HepG2 (cell line): Measurements from ENCODE around the gene C9orf85. TPM values are rescaled to one million over a fixed set of nuclear protein-coding genes. Genes with fewer than 3 reads are reported as not detected.
A peak's percentile ranks its signal among the peaks of the same experiment; 100 is the strongest.

Experiments used
- EHMT2 ChIP-seq: fragments of 200-600 bp; sonication (generic); IDR thresholded peaks from 2 replicates; pipeline ENCODE4 v1.7.0; 2017; ENCODE audit warnings: antibody characterized with exemption, low read depth, low read length, borderline replicate concordance
- FOXA1 ChIP-seq, 2 experiments: fragments of 450-650 bp in 1 of 2; sonication (generic) in 1 of 2; formaldehyde crosslinking in 1 of 2; IDR thresholded peaks; 2 replicates each; pipeline versions ENCODE4 v1.4.0 to v1.6.1; 2016 to 2020; ENCODE audit warnings: missing genetic modification reagents in 1 of 2
- FOXJ3 ChIP-seq: sonication (generic); formaldehyde crosslinking; IDR thresholded peaks from 2 replicates; pipeline ENCODE4 v1.4.0; 2020; ENCODE audit warnings: missing genetic modification reagents, mild to moderate bottlenecking, borderline replicate concordance
- HNF4A ChIP-seq: sonication (generic); formaldehyde crosslinking; IDR thresholded peaks from 2 replicates; pipeline ENCODE4 v1.4.0; 2020; ENCODE audit warnings: missing genetic modification reagents
- NFE2L1 ChIP-seq: sonication (generic); formaldehyde crosslinking; IDR thresholded peaks from 2 replicates; pipeline ENCODE4 v1.4.0; 2020; ENCODE audit warnings: missing genetic modification reagents, mild to moderate bottlenecking, borderline replicate concordance
- SALL1 ChIP-seq: sonication (generic); formaldehyde crosslinking; IDR thresholded peaks from 2 replicates; pipeline ENCODE4 v1.8.0; 2022; ENCODE audit warnings: mild to moderate bottlenecking, missing genetic modification reagents
- SOX13 ChIP-seq, 3 experiments: fragments of 450-650 bp in 1 of 3; sonication (generic) in 1 of 3; formaldehyde crosslinking in 1 of 3; IDR thresholded peaks in 2 of 3; conservative IDR thresholded peaks in 1 of 3; 2 replicates each; pipeline versions ENCODE4 v1.5.0 to v1.6.1; 2016 to 2020; ENCODE audit warnings: antibody characterized with exemption in 1 of 3, mild to moderate bottlenecking in 1 of 3, missing compliant biosample characterization in 1 of 3, missing genetic modification reagents in 1 of 3, moderate library complexity in 1 of 3
- polyA plus RNA-seq, 8 experiments: library from polyadenylated mRNA; depleted of rRNA in 3 of 8; stranded (reverse) in 7 of 8; unstranded in 1 of 8; fragments of >200 nt; fragmentation: Illumina TruSeq in 4 of 8; extraction: Trizol in 4 of 8; gene quantifications; 2 replicates each; pipeline versions ENCODE4 v1.2.1 to v1.2.3, GENCODE V29; 2011 to 2016; ENCODE audit warnings: low read depth in 4 of 8, missing spikeins in 1 of 8, mixed read lengths in 1 of 8; ENCODE audit not compliant: insufficient read depth in 1 of 8
- total RNA-seq, 5 experiments: library from RNA; depleted of rRNA; stranded (reverse); fragments of >200 nt; fragmentation: Illumina TruSeq; extraction: Trizol; gene quantifications; 2 replicates each; pipeline ENCODE4 v1.2.3, GENCODE V29; 2016; ENCODE audit warnings: low read depth in 1 of 5
- TF ChIP-seq, protein P1 (sequence below): IDR thresholded peaks from 2 replicates; pipeline ENCODE4 v1.4.0; 2020; ENCODE audit warnings: mild to moderate bottlenecking, missing genetic modification reagents
- TF ChIP-seq, protein P2 (sequence below): IDR thresholded peaks from 2 replicates; pipeline ENCODE4 v1.6.1; 2016
- TF ChIP-seq, protein P3 (sequence below): sonication (generic); formaldehyde crosslinking; conservative IDR thresholded peaks from 2 replicates; pipeline ENCODE4 v1.4.0; 2020; ENCODE audit warnings: mild to moderate bottlenecking, missing genetic modification reagents, moderate library complexity
- TF ChIP-seq, protein P4 (sequence below): IDR thresholded peaks from 2 replicates; pipeline ENCODE4 v1.6.1; 2016

The C9orf85 gene
- total and polyA plus RNA-seq, 2 of the 13 experiments (the other 11 are each of a cell fraction or from before 2014, with no cell fraction given), result 9.9 to 13.9 TPM

DNA sequence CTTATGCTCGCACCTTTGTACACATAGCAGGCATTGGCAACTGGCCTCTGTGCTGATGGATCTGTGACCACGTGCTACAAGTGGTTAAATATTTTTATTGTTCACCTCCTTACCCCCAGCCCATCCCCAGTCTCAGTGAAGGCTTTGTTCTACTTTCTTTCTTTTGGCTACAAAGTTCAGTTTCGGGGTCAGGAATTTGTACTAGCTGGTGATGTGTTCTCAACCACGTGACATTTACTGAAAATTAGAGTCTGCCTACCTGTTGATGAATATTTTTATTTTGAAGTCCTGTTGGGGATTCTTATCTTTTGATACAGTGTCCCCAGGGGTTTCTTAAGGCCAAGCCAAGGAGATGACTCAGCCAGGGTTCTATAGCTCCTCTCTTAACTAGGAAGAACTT, 101.2 kb downstream of the C9orf85 start (continued):
- TF ChIP-seq, protein P1, sequence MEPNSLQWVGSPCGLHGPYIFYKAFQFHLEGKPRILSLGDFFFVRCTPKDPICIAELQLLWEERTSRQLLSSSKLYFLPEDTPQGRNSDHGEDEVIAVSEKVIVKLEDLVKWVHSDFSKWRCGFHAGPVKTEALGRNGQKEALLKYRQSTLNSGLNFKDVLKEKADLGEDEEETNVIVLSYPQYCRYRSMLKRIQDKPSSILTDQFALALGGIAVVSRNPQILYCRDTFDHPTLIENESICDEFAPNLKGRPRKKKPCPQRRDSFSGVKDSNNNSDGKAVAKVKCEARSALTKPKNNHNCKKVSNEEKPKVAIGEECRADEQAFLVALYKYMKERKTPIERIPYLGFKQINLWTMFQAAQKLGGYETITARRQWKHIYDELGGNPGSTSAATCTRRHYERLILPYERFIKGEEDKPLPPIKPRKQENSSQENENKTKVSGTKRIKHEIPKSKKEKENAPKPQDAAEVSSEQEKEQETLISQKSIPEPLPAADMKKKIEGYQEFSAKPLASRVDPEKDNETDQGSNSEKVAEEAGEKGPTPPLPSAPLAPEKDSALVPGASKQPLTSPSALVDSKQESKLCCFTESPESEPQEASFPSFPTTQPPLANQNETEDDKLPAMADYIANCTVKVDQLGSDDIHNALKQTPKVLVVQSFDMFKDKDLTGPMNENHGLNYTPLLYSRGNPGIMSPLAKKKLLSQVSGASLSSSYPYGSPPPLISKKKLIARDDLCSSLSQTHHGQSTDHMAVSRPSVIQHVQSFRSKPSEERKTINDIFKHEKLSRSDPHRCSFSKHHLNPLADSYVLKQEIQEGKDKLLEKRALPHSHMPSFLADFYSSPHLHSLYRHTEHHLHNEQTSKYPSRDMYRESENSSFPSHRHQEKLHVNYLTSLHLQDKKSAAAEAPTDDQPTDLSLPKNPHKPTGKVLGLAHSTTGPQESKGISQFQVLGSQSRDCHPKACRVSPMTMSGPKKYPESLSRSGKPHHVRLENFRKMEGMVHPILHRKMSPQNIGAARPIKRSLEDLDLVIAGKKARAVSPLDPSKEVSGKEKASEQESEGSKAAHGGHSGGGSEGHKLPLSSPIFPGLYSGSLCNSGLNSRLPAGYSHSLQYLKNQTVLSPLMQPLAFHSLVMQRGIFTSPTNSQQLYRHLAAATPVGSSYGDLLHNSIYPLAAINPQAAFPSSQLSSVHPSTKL (CRISPR knock-in tag), result peak; percentile 23; the same call in 1 of the 2 replicates
- TF ChIP-seq, protein P2, sequence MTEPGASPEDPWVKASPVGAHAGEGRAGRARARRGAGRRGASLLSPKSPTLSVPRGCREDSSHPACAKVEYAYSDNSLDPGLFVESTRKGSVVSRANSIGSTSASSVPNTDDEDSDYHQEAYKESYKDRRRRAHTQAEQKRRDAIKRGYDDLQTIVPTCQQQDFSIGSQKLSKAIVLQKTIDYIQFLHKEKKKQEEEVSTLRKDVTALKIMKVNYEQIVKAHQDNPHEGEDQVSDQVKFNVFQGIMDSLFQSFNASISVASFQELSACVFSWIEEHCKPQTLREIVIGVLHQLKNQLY (CRISPR knock-in tag), result peak; percentile 51; the same call in 1 of the 2 replicates
- TF ChIP-seq, protein P3, sequence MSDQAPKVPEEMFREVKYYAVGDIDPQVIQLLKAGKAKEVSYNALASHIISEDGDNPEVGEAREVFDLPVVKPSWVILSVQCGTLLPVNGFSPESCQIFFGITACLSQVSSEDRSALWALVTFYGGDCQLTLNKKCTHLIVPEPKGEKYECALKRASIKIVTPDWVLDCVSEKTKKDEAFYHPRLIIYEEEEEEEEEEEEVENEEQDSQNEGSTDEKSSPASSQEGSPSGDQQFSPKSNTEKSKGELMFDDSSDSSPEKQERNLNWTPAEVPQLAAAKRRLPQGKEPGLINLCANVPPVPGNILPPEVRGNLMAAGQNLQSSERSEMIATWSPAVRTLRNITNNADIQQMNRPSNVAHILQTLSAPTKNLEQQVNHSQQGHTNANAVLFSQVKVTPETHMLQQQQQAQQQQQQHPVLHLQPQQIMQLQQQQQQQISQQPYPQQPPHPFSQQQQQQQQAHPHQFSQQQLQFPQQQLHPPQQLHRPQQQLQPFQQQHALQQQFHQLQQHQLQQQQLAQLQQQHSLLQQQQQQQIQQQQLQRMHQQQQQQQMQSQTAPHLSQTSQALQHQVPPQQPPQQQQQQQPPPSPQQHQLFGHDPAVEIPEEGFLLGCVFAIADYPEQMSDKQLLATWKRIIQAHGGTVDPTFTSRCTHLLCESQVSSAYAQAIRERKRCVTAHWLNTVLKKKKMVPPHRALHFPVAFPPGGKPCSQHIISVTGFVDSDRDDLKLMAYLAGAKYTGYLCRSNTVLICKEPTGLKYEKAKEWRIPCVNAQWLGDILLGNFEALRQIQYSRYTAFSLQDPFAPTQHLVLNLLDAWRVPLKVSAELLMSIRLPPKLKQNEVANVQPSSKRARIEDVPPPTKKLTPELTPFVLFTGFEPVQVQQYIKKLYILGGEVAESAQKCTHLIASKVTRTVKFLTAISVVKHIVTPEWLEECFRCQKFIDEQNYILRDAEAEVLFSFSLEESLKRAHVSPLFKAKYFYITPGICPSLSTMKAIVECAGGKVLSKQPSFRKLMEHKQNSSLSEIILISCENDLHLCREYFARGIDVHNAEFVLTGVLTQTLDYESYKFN (CRISPR knock-in tag), result peak; percentile 37
- peak; percentile 30; the same call in 1 of the 2 replicates for TF ChIP-seq EHMT2
- no peak for TF ChIP-seq FOXA1 (IDR thresholded peaks at IDR 0.05)
- 0 out of 2 replicates have a peak, but pooled peaks have one; percentile 10 for TF ChIP-seq FOXA1 (CRISPR knock-in tag; IDR thresholded peaks at IDR 0.05)
- TF ChIP-seq HNF4A, result peak; percentile 41; the same call in 1 of the 2 replicates
- TF ChIP-seq, protein P4, sequence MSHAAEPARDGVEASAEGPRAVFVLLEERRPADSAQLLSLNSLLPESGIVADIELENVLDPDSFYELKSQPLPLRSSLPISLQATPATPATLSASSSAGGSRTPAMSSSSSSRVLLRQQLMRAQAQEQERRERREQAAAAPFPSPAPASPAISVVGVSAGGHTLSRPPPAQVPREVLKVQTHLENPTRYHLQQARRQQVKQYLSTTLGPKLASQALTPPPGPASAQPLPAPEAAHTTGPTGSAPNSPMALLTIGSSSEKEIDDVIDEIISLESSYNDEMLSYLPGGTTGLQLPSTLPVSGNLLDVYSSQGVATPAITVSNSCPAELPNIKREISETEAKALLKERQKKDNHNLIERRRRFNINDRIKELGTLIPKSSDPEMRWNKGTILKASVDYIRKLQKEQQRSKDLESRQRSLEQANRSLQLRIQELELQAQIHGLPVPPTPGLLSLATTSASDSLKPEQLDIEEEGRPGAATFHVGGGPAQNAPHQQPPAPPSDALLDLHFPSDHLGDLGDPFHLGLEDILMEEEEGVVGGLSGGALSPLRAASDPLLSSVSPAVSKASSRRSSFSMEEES, result peak; percentile 38; the same call in 1 of the 2 replicates
- no peak for TF ChIP-seq NFE2L1 (CRISPR knock-in tag)
- TF ChIP-seq FOXJ3 (CRISPR knock-in tag), result 0 out of 2 replicates have a peak, but pooled peaks have one; percentile 0
- TF ChIP-seq SOX13 (IDR thresholded peaks at IDR 0.05), result peak; percentile 66
- TF ChIP-seq SOX13 (CRISPR knock-in tag; conservative IDR thresholded peaks at IDR 0.05 in 1 of 2, IDR thresholded peaks at IDR 0.05 in 1 of 2), result peak in 1 of 2 experiments; percentile 92; a peak in 2 of 4 replicates
- TF ChIP-seq SALL1 (CRISPR knock-in tag), result peak; percentile 14; the same call in 1 of the 2 replicates
